ENCODE measurements around the gene TSHZ2.

GRCh38 chr20:53100476-53100911, 128.3 kb downstream of the TSHZ2 start:
- TF ChIP-seq, protein P1, sequence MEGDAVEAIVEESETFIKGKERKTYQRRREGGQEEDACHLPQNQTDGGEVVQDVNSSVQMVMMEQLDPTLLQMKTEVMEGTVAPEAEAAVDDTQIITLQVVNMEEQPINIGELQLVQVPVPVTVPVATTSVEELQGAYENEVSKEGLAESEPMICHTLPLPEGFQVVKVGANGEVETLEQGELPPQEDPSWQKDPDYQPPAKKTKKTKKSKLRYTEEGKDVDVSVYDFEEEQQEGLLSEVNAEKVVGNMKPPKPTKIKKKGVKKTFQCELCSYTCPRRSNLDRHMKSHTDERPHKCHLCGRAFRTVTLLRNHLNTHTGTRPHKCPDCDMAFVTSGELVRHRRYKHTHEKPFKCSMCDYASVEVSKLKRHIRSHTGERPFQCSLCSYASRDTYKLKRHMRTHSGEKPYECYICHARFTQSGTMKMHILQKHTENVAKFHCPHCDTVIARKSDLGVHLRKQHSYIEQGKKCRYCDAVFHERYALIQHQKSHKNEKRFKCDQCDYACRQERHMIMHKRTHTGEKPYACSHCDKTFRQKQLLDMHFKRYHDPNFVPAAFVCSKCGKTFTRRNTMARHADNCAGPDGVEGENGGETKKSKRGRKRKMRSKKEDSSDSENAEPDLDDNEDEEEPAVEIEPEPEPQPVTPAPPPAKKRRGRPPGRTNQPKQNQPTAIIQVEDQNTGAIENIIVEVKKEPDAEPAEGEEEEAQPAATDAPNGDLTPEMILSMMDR (IDR thresholded peaks at IDR 0.05): no peak
- TF ChIP-seq EZH2 (IDR thresholded peaks at IDR 0.05; ENCODE audit: borderline replicate concordance, insufficient read depth, low read depth, low read length, poor library complexity, severe bottlenecking): no peak
